ENCODE data around the gene ZNF101. TPM values are rescaled to one million over a fixed set of nuclear protein-coding genes. Genes with fewer than 3 reads are reported as not detected.

ZNF101 gene
- total RNA-seq, 3 donors from 2014 or later: 11.4 to 15.6 (median 14.6) TPM

DNA sequence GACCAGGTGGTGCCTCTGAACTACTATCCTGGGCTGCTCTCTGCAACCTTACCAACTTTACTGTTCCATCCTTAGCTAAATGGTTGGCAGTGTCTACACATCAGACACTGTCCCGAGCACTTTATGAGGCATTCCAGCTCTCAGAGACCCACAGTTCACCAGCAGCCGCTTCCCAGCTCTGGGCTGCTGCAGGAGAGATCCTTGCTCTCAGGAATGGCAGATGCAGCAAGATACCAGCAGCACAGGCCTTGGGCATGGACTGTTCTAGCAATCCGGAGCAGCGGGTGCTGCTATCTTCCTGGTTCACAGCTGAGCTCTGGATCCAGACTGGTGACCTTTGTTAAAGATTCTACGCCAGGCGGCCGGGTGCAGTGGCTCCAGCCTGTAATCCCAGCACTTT is 37.3 kb upstream of the ZNF101 start:
- Histone ChIP-seq H3K36me3 (ENCODE audit: low read depth) (no peaks in the 10 kb centered on the region), H3K4me3 (no peak overlapping the region), H3K9me3 (no peaks in the 10 kb centered on the region), H3K4me1 (ENCODE audit: low read depth) (no peaks in the 10 kb centered on the region)
- no peak for ATAC-seq
- intact Hi-C loops (cut with DNase I, micrococcal nuclease): no loop called here
- TF ChIP-seq, protein P1, sequence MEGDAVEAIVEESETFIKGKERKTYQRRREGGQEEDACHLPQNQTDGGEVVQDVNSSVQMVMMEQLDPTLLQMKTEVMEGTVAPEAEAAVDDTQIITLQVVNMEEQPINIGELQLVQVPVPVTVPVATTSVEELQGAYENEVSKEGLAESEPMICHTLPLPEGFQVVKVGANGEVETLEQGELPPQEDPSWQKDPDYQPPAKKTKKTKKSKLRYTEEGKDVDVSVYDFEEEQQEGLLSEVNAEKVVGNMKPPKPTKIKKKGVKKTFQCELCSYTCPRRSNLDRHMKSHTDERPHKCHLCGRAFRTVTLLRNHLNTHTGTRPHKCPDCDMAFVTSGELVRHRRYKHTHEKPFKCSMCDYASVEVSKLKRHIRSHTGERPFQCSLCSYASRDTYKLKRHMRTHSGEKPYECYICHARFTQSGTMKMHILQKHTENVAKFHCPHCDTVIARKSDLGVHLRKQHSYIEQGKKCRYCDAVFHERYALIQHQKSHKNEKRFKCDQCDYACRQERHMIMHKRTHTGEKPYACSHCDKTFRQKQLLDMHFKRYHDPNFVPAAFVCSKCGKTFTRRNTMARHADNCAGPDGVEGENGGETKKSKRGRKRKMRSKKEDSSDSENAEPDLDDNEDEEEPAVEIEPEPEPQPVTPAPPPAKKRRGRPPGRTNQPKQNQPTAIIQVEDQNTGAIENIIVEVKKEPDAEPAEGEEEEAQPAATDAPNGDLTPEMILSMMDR (IDR thresholded peaks at IDR 0.05): no peak
- DNase-seq: no peak

DNA sequence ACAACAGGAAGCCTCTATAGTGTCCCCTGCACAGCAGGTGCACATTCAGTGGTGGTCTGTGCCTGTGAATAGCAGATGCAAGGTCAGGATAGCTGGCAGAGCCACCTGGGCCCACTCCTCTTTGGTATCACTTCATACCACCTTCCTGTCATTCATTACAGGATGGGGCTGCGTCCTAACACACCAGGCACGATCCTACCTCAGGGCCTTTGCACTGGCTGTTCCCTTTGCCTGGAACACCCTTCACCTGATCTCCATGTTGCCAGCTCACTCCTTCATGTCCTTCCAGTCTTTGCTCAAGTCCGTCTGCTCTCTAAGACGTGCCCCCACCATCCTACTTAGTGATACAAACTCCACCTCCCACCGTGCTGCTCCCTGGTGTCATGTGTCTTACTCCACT is 36.0 kb upstream of the ZNF101 start:
- H3K4me1 ChIP-seq (ENCODE audit: low read depth): no peaks in the 10 kb centered on the region
- DNase-seq (no peak), ATAC-seq (no peak)
- intact Hi-C loops (cut with DNase I, micrococcal nuclease): no loop called here
- TF ChIP-seq, protein P1 (IDR thresholded peaks at IDR 0.05): no peak
- H3K36me3 ChIP-seq (ENCODE audit: low read depth): no peaks in the 10 kb centered on the region
- H3K4me3 ChIP-seq: no peak overlapping the region
- no peaks in the 10 kb centered on the region for H3K9me3 ChIP-seq

DNA sequence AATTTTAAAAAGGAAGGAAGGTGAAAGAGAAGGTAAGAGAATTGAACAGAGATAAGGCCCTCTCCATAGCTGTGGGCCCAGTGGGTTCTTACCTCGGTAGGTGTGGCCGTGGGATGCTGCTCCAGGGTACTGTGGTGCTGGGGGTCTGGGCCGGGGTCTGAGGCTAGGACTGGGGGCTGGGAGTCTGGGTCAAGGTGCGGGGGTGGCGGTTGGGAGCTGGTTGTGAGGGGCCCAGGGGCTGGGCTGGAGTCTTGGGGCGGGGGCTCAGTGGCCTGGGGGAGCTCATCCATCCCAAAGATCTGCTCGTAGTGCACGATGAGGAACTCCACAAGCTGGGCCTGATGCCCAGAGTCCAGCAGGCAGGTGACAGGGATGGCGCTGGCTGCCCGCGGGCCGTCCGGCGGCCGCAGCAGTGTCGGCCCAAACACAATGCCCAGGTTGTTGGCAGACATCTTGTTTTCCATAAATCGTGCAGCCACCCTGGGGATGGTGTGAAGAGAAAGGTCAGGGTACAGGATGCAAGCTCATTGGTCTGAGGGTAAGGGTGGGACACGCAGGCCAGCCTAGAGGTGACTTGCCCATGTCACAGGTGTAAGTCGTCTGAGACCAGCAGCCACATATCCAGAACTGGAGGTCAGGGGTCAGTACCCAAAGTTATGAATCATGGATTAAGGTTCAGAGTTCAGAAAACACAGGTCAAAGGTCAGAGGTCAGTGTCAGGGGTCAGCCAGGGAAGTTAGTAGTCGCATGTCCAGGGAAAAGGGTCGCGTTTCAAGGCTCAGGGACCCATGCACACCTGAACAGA is 34.7 kb upstream of the ZNF101 start:
- Histone ChIP-seq H3K36me3 (ENCODE audit: low read depth) (no peaks in the 10 kb centered on the region), H3K4me3 (no peak overlapping the region), H3K9me3 (no peaks in the 10 kb centered on the region), H3K4me1 (ENCODE audit: low read depth) (no peaks in the 10 kb centered on the region)
- no peak for ATAC-seq
- TF ChIP-seq, protein P1 (IDR thresholded peaks at IDR 0.05): no peak
- intact Hi-C loops (cut with DNase I, micrococcal nuclease): no loop called here
- no peak for DNase-seq

DNA sequence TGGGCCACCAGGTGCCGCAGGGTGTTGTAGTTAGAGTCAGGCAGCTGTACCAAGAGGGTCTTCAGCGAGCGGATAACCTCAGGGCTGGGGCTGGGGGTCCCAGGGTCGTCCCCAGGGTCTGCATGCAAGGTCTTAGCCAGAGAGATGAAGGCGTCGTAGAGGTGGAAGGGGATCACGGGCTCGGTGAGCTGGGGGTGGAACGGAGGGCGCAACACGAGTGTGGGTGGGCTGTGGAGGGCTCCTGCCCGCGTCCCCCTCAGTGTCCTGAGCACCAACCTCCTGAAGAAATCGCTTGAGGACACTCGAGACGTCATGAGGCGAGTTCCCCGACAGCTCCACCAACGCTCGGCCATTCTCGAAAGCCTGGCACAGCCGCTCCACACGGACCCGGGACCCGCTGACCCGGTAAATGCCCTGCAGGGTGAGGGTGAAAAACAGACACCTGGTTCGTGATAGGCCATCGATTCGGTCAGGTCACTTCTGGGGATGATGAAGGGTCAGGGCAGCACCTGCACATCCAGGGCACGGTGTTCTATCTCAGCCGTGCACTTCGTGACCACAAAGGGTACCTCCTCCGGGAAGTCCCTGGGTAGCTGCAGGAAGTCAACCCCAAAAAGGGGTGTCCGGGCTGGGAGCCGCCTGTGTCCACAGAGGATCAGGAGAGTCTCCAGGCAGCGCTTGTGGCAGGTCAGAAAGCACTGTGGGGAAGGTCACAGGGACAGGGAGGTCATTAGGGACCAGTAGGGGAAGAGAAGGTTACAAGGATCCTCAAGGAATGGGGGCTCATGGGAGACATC is 33.9 kb upstream of the ZNF101 start:
- H3K4me3 ChIP-seq: no peak overlapping the region
- no peaks in the 10 kb centered on the region for H3K9me3 ChIP-seq
- no peaks in the 10 kb centered on the region for H3K36me3 ChIP-seq (ENCODE audit: low read depth)
- intact Hi-C loops (cut with DNase I, micrococcal nuclease): no loop called here
- TF ChIP-seq, protein P1 (IDR thresholded peaks at IDR 0.05): no peak
- ATAC-seq (no peak), DNase-seq (no peak)
- H3K4me1 ChIP-seq (ENCODE audit: low read depth): no peaks in the 10 kb centered on the region

DNA sequence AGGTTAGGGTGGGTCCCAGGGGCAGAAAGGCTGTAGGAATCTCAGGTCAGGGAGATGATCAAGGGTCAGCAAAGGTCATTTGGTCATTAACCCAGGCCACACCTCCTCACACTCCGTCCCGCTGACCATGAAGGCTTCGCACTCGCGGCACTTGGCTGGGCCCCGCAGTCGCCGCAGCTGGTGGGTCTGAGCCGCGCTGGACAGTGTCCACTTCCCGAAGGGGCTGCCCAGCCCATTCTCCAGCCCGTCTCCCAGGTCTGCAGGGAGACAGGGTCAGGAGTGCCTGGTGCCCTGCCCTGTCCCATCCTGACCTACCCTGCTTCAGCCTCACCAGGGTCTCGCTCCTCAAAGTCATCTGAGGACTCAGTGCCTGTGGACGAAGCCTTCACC is 33.3 kb upstream of the ZNF101 start:
- DNase-seq: no peak
- intact Hi-C loops (cut with DNase I, micrococcal nuclease): no loop called here
- Histone ChIP-seq H3K4me3 (no peak overlapping the region), H3K36me3 (ENCODE audit: low read depth) (no peaks in the 10 kb centered on the region), H3K4me1 (ENCODE audit: low read depth) (no peaks in the 10 kb centered on the region), H3K9me3 (no peaks in the 10 kb centered on the region)
- TF ChIP-seq, protein P1 (IDR thresholded peaks at IDR 0.05): no peak
- no peak for ATAC-seq
